ENCODE measurements around the gene KCNT1.
"Not testable (repeated sequence)": the region's sequence is repeated elsewhere in the genome, so short reads cannot be mapped to it uniquely, and the experiment has no call there.

KCNT1 gene

GRCh38 chr9:135672786-135673185 lies 29.2 kb upstream of the KCNT1 start:
- not testable (repeated sequence) for DNase-seq (ENCODE audit: low read depth)

- no peak for DNase-seq (ENCODE audit: low read depth)
Measured at GRCh38 chr9:135673941-135674340, 28.0 kb upstream of the KCNT1 start.

GRCh38 chr9:135674977-135675376 lies 27.0 kb upstream of the KCNT1 start:
- DNase-seq (ENCODE audit: low read depth), result no peak

- DNase-seq (ENCODE audit: low read depth), result no peak
Measured at GRCh38 chr9:135676891-135677290, 25.1 kb upstream of the KCNT1 start.

- no peak for DNase-seq (ENCODE audit: low read depth)
Measured at GRCh38 chr9:135677641-135678168, 24.3 kb upstream of the KCNT1 start.

GRCh38 chr9:135678236-135679017 lies 23.6 kb upstream of the KCNT1 start:
- DNase-seq (ENCODE audit: low read depth), result no peak

GRCh38 chr9:135680056-135680455 lies 21.9 kb upstream of the KCNT1 start:
- DNase-seq (ENCODE audit: low read depth), result no peak

GRCh38 chr9:135681161-135681560 lies 20.8 kb upstream of the KCNT1 start:
- DNase-seq (ENCODE audit: low read depth), result no peak

GRCh38 chr9:135683401-135684034 lies 18.5 kb upstream of the KCNT1 start:
- no peak for DNase-seq (ENCODE audit: low read depth)

- DNase-seq (ENCODE audit: low read depth), result no peak
Measured at GRCh38 chr9:135684691-135685090, 17.3 kb upstream of the KCNT1 start.

- no peak for DNase-seq (ENCODE audit: low read depth)
Measured at GRCh38 chr9:135687216-135687615, 14.8 kb upstream of the KCNT1 start.

GRCh38 chr9:135689011-135689410 lies 13.0 kb upstream of the KCNT1 start:
- DNase-seq (ENCODE audit: low read depth), result no peak

- DNase-seq (ENCODE audit: low read depth), result no peak
Measured at GRCh38 chr9:135690836-135691570, 11.0 kb upstream of the KCNT1 start.

GRCh38 chr9:135692410-135692809 lies 9.6 kb upstream of the KCNT1 start:
- no peak for DNase-seq (ENCODE audit: low read depth)

- no peak for DNase-seq (ENCODE audit: low read depth)
Measured at GRCh38 chr9:135693265-135693664, 8.7 kb upstream of the KCNT1 start.

- no peak for DNase-seq (ENCODE audit: low read depth)
Measured at GRCh38 chr9:135693771-135694170, 8.2 kb upstream of the KCNT1 start.

GRCh38 chr9:135694414-135694813 lies 7.6 kb upstream of the KCNT1 start:
- no peak for DNase-seq (ENCODE audit: low read depth)

GRCh38 chr9:135695036-135695435 lies 6.9 kb upstream of the KCNT1 start:
- no peak for DNase-seq (ENCODE audit: low read depth)

GRCh38 chr9:135695642-135696041 lies 6.3 kb upstream of the KCNT1 start:
- DNase-seq (ENCODE audit: low read depth), result no peak

- no peak for DNase-seq (ENCODE audit: low read depth)
Measured at GRCh38 chr9:135696446-135696845, 5.5 kb upstream of the KCNT1 start.

- DNase-seq (ENCODE audit: low read depth), result no peak
Measured at GRCh38 chr9:135697226-135697625, 4.8 kb upstream of the KCNT1 start.

- DNase-seq (ENCODE audit: low read depth), result no peak
Measured at GRCh38 chr9:135698236-135698635, 3.7 kb upstream of the KCNT1 start.

GRCh38 chr9:135698767-135699166 lies 3.2 kb upstream of the KCNT1 start:
- DNase-seq (ENCODE audit: low read depth), result no peak
